HG02852 (cell line): ENCODE measurements around the gene SLC22A1.
A peak's percentile ranks its signal among the peaks of the same experiment; 100 is the strongest.
"Not testable (repeated sequence)": the region's sequence is repeated elsewhere in the genome, so short reads cannot be mapped to it uniquely, and the experiment has no call there.

Experiments
- ATAC-seq: cut with Tn5 transposase; IDR thresholded peaks from one replicate; pipeline ENCODE4 v1.9.1; 2021; ENCODE audit warnings: mild to moderate bottlenecking, moderate library complexity; ENCODE audit not compliant: unreplicated experiment

SLC22A1 gene

GRCh38 chr6:160137130-160137988, 15.7 kb downstream of the SLC22A1 start:
- ATAC-seq, result no peak

GRCh38 chr6:160137989-160138835, 16.6 kb downstream of the SLC22A1 start:
- ATAC-seq, result peak; percentile 78

GRCh38 chr6:160138839-160139419, 17.3 kb downstream of the SLC22A1 start:
- no peak for ATAC-seq

- no peak for ATAC-seq
Measured at GRCh38 chr6:160139420-160139851, 17.8 kb downstream of the SLC22A1 start.

GRCh38 chr6:160140493-160140892, 18.9 kb downstream of the SLC22A1 start:
- ATAC-seq, result not testable (repeated sequence)

- ATAC-seq, result no peak
Measured at GRCh38 chr6:160141001-160141726, 19.5 kb downstream of the SLC22A1 start.

- ATAC-seq, result no peak
Measured at GRCh38 chr6:160142115-160142715, 20.6 kb downstream of the SLC22A1 start.

GRCh38 chr6:160146454-160147145, 25.0 kb downstream of the SLC22A1 start:
- no peak for ATAC-seq

- no peak for ATAC-seq
Measured at GRCh38 chr6:160147146-160147536, 25.5 kb downstream of the SLC22A1 start.

- no peak for ATAC-seq
Measured at GRCh38 chr6:160154471-160154870, 32.9 kb downstream of the SLC22A1 start.

- no peak for ATAC-seq
Measured at GRCh38 chr6:160156842-160157241, 35.2 kb downstream of the SLC22A1 start.

- no peak for ATAC-seq
Measured at GRCh38 chr6:160160450-160160849, 38.8 kb downstream of the SLC22A1 start.

GRCh38 chr6:160160929-160161646, 39.5 kb downstream of the SLC22A1 start:
- no peak for ATAC-seq

GRCh38 chr6:160161647-160161986, 40.0 kb downstream of the SLC22A1 start:
- ATAC-seq, result no peak

- ATAC-seq, result no peak
Measured at GRCh38 chr6:160162030-160162566, 40.5 kb downstream of the SLC22A1 start.

- no peak for ATAC-seq
Measured at GRCh38 chr6:160163425-160163824, 41.8 kb downstream of the SLC22A1 start.

- ATAC-seq, result no peak
Measured at GRCh38 chr6:160163912-160164311, 42.3 kb downstream of the SLC22A1 start.

- ATAC-seq, result not testable (repeated sequence)
Measured at GRCh38 chr6:160165928-160166327, 44.3 kb downstream of the SLC22A1 start.
